Activated T-helper 1 cell treated with anti-CD3 and anti-CD28 coated beads, Interleukin-2, amount 50 U/mL, for 16 hours (primary cell): ENCODE results near the gene NKTR.
A peak's percentile ranks its signal among the peaks of the same experiment; 100 is the strongest.
"Not testable (repeated sequence)": the region's sequence is repeated elsewhere in the genome, so short reads cannot be mapped to it uniquely, and the experiment has no call there.

Experiments used
- DNase-seq, 2 donors: peaks; one replicate each; pipeline ENCODE4 v3.0.0-alpha.2; 2020; ENCODE audit warnings: low read depth in 1 of 2, low spot score in 1 of 2

NKTR gene

GRCh38 chr3:42595682-42596081 lies 4.8 kb upstream of the NKTR start:
- no peak for DNase-seq

GRCh38 chr3:42597098-42597497 lies 3.4 kb upstream of the NKTR start:
- DNase-seq: not testable (repeated sequence)

DNA sequence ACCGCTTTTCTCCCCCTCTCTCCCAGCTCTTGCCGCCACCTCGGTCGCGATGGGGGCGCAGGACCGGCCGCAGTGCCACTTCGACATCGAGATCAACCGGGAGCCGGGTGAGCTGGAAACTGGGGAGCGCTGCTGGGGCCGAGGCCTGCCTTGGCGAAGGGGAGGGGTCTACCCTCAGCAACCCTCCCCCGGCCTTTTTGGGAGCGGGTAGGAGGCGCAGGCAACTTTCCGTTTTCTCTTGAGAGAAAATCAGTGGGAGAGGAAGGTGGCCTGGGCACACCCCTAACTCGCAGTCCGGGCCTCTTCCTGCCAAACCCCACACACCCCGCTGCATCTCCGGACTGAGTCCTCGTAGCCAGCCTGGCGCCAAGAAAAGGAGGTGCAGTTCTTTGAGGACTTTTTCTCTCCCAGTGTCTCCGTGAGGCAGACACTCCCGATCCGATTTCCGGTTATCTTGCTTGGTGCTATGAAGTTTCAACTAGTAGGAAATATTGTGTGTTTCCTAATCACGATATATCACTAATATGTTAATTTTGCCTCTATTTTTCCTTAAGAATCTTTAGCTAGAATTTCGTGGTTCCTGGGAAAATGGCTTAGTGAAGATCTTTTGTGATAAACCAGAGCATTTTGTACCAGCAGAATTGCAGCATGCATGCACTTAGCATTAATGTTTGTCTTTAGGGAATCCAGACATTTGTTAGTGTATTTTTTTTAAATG lies 631 bp downstream of the NKTR start:
- peak in 1 of 2 donors; percentile 26 for DNase-seq

GRCh38 chr3:42601896-42602581 lies 1.6 kb downstream of the NKTR start:
- DNase-seq: no peak

DNA sequence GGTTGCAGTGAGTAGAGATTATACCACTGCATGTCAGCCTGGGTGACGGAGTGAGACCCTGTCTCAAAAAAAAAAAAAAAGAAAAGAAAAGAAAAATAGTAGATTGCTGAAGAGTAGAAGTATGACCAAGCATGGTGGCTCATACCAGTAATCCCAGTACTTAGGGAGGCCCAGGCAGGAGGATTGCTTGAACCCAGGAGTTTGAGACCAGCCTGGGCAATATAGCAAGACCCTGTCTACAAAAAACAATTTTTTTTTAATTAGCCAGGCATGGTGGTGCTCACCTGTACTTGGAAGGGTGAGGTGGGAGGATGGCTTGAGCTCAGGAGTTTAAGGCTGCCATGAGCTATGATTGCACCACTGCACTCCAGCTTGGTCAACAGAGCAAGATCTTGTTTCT lies 2.5 kb downstream of the NKTR start:
- DNase-seq: no peak

- DNase-seq: no peak
These were observed 5.2 kb downstream of the NKTR start for GRCh38 chr3:42605546-42606173.

GRCh38 chr3:42608581-42608980 lies 8.1 kb downstream of the NKTR start:
- no peak for DNase-seq

- DNase-seq: no peak
These were observed 10.5 kb downstream of the NKTR start for GRCh38 chr3:42610976-42611375.

DNA sequence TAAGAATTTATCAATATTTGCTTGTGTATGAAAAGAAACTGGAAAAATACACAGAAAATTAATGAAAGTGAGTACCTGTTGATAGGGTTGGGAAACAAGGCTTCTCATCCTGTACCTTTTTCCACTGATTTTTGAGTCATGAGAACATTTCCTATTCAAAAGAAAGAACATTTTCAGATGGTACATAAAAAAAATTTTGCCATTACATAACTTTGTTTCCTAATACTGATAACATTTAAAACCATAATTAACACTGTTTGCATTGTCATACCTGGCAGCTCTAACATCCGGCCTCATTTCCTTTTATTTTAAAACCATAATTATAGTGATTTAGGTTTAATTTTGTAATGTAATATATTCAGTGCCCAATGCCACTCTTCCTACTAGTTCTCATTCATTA lies 11.7 kb downstream of the NKTR start:
- DNase-seq: no peak

DNA sequence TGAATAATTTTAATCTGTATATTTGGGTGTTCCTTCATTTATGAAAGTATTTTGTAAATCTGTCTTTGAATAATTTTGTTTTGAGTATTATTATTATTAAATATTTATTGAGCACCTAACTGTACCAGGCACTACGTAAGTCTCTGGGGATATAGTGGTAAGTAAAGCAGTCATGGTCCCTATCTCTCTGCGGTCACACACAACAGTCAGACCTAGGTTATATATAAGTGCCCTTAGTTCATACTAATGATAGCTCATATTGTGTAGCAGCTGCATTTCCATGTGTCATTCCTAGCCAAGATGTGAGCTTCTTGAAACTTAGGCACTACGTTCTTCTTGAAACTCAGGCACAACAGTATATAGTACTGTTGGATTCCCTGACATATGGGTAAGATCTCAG lies 12.4 kb downstream of the NKTR start:
- no peak for DNase-seq

DNA sequence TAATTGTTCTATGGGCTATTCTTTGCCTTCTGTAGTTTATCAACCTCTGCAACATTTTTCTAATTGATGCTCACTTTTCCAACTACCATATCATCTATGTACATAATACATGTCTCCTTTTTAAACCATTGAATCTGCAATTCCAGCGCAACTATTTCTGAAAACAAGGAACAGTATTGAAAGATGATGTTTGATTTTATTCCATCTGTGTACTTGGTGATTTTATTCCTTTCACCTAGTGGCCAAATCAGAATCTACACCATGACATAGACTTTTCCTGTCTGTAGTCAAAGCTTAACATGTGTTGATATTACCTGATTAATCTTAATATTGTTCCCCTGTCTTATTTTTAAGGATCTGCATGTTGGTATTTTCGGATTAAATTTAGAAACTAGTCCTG lies 13.0 kb downstream of the NKTR start:
- no peak for DNase-seq

DNA sequence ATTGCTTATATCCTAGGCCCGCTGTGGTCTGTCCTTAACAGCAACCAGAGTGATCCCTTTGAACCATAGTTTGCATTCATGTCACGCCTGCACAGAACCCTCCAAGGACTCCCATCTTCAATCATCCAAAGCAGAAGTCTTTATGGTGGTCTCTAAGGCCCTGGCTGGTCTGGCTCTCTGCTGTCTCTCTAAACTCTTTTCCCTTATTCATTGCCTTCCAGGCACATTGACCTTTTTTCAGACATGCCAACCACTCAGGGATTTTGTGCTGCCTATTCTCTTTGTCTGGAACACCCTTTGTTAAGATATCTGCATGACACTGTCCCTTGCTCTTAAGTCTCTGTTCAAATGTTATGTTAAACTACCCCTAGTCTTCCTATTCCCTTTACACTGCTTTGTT lies 31.1 kb downstream of the NKTR start:
- no peak for DNase-seq

DNA sequence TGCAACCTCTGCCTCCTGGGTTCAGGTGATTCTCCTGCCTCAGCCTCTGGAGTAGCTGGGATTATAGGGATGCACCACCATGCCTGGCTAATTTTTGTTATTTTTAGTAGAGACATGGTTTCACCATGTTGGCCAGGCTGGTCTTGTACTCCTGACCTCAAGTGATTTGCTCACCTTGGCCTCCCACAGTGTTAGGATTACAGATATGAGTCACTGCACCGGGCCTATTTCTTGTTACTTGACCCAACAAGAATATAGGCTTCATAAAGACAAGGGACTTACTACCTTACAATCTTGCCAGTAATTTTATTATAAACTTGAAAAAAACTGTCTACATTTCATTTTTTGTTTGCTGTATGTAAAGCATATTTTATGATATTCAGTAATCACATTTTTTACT lies 31.7 kb downstream of the NKTR start:
- DNase-seq: no peak

GRCh38 chr3:42633544-42633943 lies 33.1 kb downstream of the NKTR start:
- no peak for DNase-seq

- DNase-seq: no peak
These were observed 34.6 kb downstream of the NKTR start for GRCh38 chr3:42635111-42635510.

DNA sequence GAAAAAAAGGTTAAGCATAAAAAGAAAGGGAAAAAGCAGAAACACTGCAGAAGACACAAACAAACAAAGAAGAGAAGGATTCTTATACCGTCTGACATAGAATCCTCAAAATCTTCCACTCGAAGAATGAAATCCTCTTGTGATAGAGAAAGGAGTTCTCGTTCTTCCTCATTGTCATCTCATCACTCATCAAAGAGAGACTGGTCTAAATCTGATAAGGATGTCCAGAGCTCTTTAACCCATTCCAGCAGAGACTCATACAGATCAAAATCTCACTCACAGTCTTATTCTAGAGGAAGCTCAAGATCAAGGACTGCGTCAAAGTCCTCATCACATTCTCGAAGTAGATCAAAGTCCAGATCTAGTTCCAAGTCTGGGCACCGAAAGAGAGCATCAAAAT lies 36.5 kb downstream of the NKTR start:
- no peak for DNase-seq

DNA sequence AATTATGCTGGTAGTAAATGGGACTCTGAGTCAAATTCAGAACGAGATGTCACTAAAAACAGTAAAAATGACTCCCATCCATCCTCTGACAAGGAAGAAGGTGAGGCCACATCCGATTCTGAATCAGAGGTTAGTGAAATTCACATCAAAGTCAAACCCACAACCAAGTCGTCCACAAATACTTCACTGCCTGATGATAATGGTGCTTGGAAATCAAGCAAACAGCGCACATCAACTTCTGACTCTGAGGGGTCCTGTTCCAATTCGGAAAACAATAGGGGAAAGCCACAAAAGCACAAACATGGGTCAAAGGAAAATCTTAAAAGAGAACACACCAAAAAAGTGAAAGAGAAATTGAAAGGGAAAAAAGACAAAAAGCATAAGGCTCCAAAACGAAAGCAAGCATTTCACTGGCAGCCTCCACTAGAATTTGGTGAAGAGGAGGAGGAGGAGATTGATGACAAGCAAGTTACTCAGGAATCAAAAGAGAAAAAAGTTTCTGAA lies 37.9 kb downstream of the NKTR start:
- DNase-seq: no peak

DNA sequence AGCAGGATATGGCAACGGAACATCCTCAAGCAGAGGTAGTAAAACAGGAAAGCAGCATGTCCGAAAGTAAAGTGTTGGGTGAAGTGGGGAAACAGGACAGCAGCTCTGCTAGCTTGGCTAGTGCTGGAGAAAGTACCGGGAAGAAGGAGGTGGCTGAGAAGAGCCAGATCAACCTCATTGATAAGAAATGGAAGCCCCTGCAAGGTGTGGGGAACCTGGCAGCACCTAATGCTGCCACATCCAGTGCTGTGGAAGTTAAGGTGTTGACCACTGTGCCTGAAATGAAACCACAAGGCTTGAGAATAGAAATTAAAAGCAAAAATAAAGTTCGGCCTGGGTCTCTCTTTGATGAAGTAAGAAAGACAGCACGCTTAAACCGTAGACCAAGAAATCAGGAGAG lies 38.7 kb downstream of the NKTR start:
- no peak for DNase-seq

DNA sequence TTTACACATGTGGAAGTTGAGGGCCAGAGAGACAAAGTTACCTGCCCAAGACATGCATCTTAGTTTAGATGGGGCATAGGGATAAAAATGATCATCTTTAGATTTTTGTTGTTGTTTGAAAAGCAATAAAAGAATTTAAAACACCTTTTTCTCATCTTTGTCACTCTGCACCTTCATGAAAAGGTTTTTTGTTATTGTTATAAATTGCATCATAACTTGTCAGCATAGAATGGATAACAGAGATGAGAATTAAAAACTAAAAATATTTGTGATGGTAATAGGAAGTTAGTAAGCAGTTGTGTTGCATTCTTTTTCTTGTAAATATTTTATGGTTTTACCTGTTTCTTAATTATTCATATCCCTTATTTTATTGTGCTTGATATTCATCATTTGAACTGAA lies 39.6 kb downstream of the NKTR start:
- DNase-seq: no peak

- no peak for DNase-seq
These were observed 40.4 kb downstream of the NKTR start for GRCh38 chr3:42640771-42641370.

DNA sequence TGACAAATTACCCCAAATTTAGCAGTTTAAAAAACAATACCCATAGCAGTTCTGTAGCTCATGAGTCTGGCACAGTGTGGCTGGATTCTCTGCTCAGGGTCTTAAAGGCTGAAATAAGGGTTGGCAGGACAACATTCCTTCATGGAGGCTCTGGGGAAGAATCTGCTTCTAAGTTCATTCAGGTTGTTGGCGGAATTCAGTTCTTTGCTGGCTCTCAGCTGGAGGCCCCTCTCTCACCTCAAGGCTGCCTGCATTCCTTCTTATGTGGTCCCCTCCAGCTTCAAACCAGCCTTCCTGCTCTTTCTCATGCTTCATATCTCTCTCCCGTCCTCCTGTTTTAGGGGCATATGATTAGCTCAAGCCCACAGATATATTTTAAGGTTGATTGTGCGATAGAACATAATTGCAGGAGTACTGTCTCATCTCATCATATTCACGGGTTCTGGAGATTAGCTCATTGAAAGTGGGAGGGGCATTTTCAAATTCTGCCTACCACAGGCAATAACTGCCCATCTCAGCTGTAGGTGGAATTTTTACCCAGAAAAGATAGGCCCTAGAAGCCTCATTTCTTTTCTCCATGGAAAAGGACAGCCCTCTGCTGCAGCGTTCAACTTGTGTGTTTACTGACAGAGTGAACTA lies 47.5 kb downstream of the NKTR start:
- DNase-seq: no peak
